HEK293 (cell line): Measurements from ENCODE around the gene MLNR.

ENCODE experiments used
- KLF9 ChIP-seq: fragments of 450-650 bp; formaldehyde crosslinking; IDR thresholded peaks from 2 replicates; pipeline ENCODE4 v1.5.1; 2016; ENCODE audit warnings: missing biosample characterization, missing genetic modification characterization, low read depth
- TCF7L2 ChIP-seq: IDR thresholded peaks from 2 replicates; pipeline ENCODE4 v1.6.1; 2011; ENCODE audit warnings: low read depth, mild to moderate bottlenecking, inconsistent platforms, low read length, moderate library complexity, borderline replicate concordance
- ZNF138 ChIP-seq: fragments of 450-650 bp; formaldehyde crosslinking; IDR thresholded peaks from 2 replicates; pipeline ENCODE4 v1.5.1; 2016; ENCODE audit warnings: missing biosample characterization, missing genetic modification characterization, borderline replicate concordance
- ZNF174 ChIP-seq: fragments of 450-650 bp; formaldehyde crosslinking; IDR thresholded peaks from 2 replicates; pipeline ENCODE4 v1.5.0; 2017; ENCODE audit warnings: missing biosample characterization, mild to moderate bottlenecking, missing genetic modification characterization
- ZNF175 ChIP-seq: fragments of 450-650 bp; formaldehyde crosslinking; IDR thresholded peaks from 2 replicates; pipeline ENCODE4 v1.5.1; 2016; ENCODE audit warnings: missing biosample characterization, missing genetic modification characterization
- ZNF239 ChIP-seq: fragments of 450-650 bp; formaldehyde crosslinking; IDR thresholded peaks from 2 replicates; pipeline ENCODE4 v1.5.1; 2016; ENCODE audit warnings: missing biosample characterization, missing genetic modification characterization
- ZNF366 ChIP-seq: fragments of 450-650 bp; formaldehyde crosslinking; conservative IDR thresholded peaks from 2 replicates; pipeline ENCODE4 v1.5.1; 2016; ENCODE audit warnings: missing biosample characterization, missing genetic modification characterization
- ZNF658 ChIP-seq: fragments of 450-650 bp; formaldehyde crosslinking; IDR thresholded peaks from 2 replicates; pipeline ENCODE4; 2016; ENCODE audit warnings: missing biosample characterization, missing genetic modification characterization
- TF ChIP-seq, protein P1 (sequence below): fragments of 450-650 bp; formaldehyde crosslinking; IDR thresholded peaks from 2 replicates; pipeline ENCODE4 v1.5.1; 2016; ENCODE audit warnings: missing biosample characterization, missing genetic modification characterization
- TF ChIP-seq, protein P2 (sequence below): fragments of 450-650 bp; formaldehyde crosslinking; IDR thresholded peaks from 2 replicates; pipeline ENCODE4 v1.5.1; 2017; ENCODE audit warnings: missing biosample characterization, missing genetic modification characterization

DNA sequence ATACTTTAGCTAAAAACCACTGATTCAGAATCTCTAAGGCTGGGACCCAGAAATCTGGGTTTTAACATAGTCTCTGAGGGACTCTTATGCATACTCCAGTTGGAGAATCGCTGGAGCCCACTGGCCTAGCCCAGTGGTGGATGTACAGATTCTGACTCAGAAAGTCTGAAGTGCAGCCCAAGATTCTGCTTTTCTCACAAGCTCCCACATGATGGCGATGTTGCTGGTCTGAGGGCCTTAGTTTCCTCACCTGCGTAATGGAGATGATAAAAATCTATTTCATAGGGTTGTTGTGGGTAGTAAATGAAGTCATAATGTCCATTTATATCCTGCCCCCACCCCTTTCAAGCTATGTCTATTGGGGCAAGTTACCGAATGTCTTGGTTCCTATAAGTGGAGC lies 19.9 kb downstream of the MLNR start:
- TF ChIP-seq TCF7L2: no peak
- no peak for TF ChIP-seq ZNF658
- TF ChIP-seq, protein P1, sequence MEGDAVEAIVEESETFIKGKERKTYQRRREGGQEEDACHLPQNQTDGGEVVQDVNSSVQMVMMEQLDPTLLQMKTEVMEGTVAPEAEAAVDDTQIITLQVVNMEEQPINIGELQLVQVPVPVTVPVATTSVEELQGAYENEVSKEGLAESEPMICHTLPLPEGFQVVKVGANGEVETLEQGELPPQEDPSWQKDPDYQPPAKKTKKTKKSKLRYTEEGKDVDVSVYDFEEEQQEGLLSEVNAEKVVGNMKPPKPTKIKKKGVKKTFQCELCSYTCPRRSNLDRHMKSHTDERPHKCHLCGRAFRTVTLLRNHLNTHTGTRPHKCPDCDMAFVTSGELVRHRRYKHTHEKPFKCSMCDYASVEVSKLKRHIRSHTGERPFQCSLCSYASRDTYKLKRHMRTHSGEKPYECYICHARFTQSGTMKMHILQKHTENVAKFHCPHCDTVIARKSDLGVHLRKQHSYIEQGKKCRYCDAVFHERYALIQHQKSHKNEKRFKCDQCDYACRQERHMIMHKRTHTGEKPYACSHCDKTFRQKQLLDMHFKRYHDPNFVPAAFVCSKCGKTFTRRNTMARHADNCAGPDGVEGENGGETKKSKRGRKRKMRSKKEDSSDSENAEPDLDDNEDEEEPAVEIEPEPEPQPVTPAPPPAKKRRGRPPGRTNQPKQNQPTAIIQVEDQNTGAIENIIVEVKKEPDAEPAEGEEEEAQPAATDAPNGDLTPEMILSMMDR (tag by site-specific recombination): no peak
- TF ChIP-seq ZNF174: no peak
- no peak for TF ChIP-seq ZNF366 (tag by site-specific recombination)
- TF ChIP-seq ZNF138 (tag by site-specific recombination): no peak
- TF ChIP-seq ZNF175 (tag by site-specific recombination): no peak
- TF ChIP-seq, protein P2, sequence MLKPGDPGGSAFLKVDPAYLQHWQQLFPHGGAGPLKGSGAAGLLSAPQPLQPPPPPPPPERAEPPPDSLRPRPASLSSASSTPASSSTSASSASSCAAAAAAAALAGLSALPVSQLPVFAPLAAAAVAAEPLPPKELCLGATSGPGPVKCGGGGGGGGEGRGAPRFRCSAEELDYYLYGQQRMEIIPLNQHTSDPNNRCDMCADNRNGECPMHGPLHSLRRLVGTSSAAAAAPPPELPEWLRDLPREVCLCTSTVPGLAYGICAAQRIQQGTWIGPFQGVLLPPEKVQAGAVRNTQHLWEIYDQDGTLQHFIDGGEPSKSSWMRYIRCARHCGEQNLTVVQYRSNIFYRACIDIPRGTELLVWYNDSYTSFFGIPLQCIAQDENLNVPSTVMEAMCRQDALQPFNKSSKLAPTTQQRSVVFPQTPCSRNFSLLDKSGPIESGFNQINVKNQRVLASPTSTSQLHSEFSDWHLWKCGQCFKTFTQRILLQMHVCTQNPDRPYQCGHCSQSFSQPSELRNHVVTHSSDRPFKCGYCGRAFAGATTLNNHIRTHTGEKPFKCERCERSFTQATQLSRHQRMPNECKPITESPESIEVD (tag by site-specific recombination): no peak
- TF ChIP-seq KLF9 (tag by site-specific recombination): no peak
- TF ChIP-seq ZNF239 (tag by site-specific recombination): no peak
